ENCODE measurements around the gene RIC1. TPM values are rescaled to one million over a fixed set of nuclear protein-coding genes. Genes with fewer than 3 reads are reported as not detected.
A peak's percentile ranks its signal among the peaks of the same experiment; 100 is the strongest.

Gene RIC1
- total and polyA plus RNA-seq, 2 of the 13 experiments (the other 11 are each of a cell fraction or from before 2014, with no cell fraction given): 18.2 to 19.0 TPM

DNA sequence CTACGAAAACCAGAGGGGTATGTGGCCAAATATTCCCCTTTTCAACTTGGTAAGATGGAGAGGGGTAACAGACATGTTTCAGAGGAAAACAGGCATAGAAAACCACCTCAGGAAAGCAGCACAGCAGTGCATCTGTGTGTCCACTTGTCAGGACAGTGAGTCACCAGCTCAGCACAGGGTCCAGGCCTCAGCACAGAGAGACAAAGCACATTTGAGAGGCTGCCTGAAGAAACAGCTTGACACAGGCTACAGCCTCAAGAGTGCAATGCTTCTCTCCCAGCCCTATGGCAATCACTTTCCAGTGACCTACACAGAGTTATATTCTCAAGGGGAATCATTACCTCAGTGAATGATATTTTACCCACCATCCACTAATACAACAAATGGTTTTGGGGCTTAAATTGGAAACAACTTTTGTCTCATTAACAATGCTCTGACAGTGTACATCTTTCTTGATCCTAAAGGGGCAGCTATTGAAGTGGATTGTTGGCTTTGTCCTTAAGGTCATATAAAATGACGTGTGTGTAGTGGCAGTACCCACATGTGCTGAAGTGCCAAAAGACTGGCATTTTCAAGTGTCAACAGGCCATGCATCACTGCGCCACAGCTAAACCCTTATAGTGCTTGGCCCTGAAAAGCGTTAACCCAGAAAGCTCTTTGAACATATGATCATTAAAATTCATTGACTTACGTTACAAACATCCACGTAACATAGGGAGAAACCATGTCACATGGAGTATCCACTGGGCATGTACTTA lies 157.6 kb downstream of the RIC1 start:
- H3K9me3 ChIP-seq (ENCODE audit: low read length): no peaks in the 10 kb centered on the region
- H3K4me1 ChIP-seq (ENCODE audit: insufficient read depth, low read length): peaks cover 22% of the 10 kb centered on the region
- DNase-seq (ENCODE audit: low spot score) (no peak), ATAC-seq (peak; percentile 76), FAIRE-seq (no peak)
- WGBS (ENCODE audit: low lambda C conversion rate): 96% methylated on average over 6 of the region's 6 CpGs
- H3K79me2 ChIP-seq (ENCODE audit: insufficient read depth, low read length): peaks cover 9% of the 10 kb centered on the region
- peak; percentile 57 for TF ChIP-seq FOSL2 (CRISPR knock-in tag; IDR thresholded peaks at IDR 0.05)
- TF ChIP-seq ADNP (CRISPR knock-in tag; IDR thresholded peaks at IDR 0.05): no peak
- TF ChIP-seq RBM22 (optimal IDR thresholded peaks at IDR 0.05; ENCODE audit: low read length): peak; percentile 82
- no peak overlapping the region for H3K9ac ChIP-seq (ENCODE audit: insufficient read depth, low read depth, low read length)
- H3K4me2 ChIP-seq (ENCODE audit: low read depth, low read length): no peak overlapping the region
- BruUV-seq (replicated peaks): no TSS peak
- POLR2A ChIA-PET: no interaction called here
- no peaks in the 10 kb centered on the region for H4K20me1 ChIP-seq (ENCODE audit: insufficient read depth, low read length)
- intact Hi-C loops (cut with micrococcal nuclease; ENCODE audit: unreplicated experiment): no loop called here
- CTCF ChIA-PET (ENCODE audit: low intra/inter-chr PET ratio, low total read pairs): no interaction called here
- no peaks in the 10 kb centered on the region for H3K27me3 ChIP-seq (ENCODE audit: control insufficient read depth in 1 of 2, insufficient read depth in 2 of 2, low read length in 2 of 2)
- in situ Hi-C loops (cut with HindIII; ENCODE audit: extremely low pct_ligation_motif_present, low pct_unique_long_range_greater_than_20kb): no loop called here
- no peak overlapping the region for H3K4me3 ChIP-seq (replicated peaks in 1 of 3; ENCODE audit: insufficient read depth in 1 of 3, low read depth in 2 of 3, low read length in 3 of 3)
- no peak overlapping the region for H3K27ac ChIP-seq (ENCODE audit: extremely low read length, insufficient read depth, low read length)
- no peak overlapping the region for H2AFZ ChIP-seq (ENCODE audit: low read length)
- peaks cover 8 to 56% of the 10 kb centered on the region in 2 experiments for H3K36me3 ChIP-seq (replicated peaks in 1 of 2; ENCODE audit: control insufficient read depth in 1 of 2, insufficient read depth in 2 of 2, low read length in 2 of 2)

DNA sequence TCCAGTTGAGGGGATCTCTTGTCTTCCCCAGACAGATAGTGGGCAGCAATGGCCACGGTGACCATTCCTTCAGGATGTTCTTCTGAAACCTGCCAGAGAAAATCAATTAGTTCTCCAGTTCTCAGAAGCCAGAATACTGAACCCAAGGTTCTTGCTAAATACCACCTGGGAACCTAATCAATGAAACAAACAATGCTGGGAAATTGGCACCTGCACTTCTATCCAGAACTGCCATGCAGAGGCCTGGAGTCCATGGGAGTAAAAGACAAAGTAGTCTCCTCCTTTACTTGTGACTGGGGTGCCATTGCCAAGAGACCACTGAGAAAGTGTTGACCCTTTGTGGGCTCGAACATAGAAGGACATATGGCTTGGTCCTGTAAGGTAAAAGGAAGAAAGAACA lies 158.3 kb downstream of the RIC1 start:
- DNase-seq (ENCODE audit: low spot score) (no peak), ATAC-seq (no peak), FAIRE-seq (no peak)
- no peaks in the 10 kb centered on the region for H3K27me3 ChIP-seq (ENCODE audit: control insufficient read depth in 1 of 2, insufficient read depth in 2 of 2, low read length in 2 of 2)
- ChIA-PET POLR2A (no interaction called here), CTCF (ENCODE audit: low intra/inter-chr PET ratio, low total read pairs) (no interaction called here)
- no peak overlapping the region for H3K9ac ChIP-seq (ENCODE audit: insufficient read depth, low read depth, low read length)
- TF ChIP-seq TBX3 (IDR thresholded peaks at IDR 0.05; ENCODE audit: borderline replicate concordance) (no peak), KLF16 (CRISPR knock-in tag; IDR thresholded peaks at IDR 0.05) (no peak), ZSCAN29 (CRISPR knock-in tag; conservative IDR thresholded peaks at IDR 0.05) (no peak)
- TF ChIP-seq, protein P1, sequence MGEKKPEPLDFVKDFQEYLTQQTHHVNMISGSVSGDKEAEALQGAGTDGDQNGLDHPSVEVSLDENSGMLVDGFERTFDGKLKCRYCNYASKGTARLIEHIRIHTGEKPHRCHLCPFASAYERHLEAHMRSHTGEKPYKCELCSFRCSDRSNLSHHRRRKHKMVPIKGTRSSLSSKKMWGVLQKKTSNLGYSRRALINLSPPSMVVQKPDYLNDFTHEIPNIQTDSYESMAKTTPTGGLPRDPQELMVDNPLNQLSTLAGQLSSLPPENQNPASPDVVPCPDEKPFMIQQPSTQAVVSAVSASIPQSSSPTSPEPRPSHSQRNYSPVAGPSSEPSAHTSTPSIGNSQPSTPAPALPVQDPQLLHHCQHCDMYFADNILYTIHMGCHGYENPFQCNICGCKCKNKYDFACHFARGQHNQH (CRISPR knock-in tag; IDR thresholded peaks at IDR 0.05): no peak
- TF ChIP-seq, protein P2, sequence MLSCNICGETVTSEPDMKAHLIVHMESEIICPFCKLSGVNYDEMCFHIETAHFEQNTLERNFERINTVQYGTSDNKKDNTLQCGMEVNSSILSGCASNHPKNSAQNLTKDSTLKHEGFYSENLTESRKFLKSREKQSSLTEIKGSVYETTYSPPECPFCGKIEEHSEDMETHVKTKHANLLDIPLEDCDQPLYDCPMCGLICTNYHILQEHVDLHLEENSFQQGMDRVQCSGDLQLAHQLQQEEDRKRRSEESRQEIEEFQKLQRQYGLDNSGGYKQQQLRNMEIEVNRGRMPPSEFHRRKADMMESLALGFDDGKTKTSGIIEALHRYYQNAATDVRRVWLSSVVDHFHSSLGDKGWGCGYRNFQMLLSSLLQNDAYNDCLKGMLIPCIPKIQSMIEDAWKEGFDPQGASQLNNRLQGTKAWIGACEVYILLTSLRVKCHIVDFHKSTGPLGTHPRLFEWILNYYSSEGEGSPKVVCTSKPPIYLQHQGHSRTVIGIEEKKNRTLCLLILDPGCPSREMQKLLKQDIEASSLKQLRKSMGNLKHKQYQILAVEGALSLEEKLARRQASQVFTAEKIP (CRISPR knock-in tag; IDR thresholded peaks at IDR 0.05; ENCODE audit: borderline replicate concordance): no peak
- peaks cover 9% of the 10 kb centered on the region for H3K79me2 ChIP-seq (ENCODE audit: insufficient read depth, low read length)
- intact Hi-C loops (cut with micrococcal nuclease; ENCODE audit: unreplicated experiment) (no loop called here), in situ Hi-C loops (cut with HindIII; ENCODE audit: extremely low pct_ligation_motif_present, low pct_unique_long_range_greater_than_20kb) (no loop called here)
- peaks cover 15% of the 10 kb centered on the region for H3K4me1 ChIP-seq (ENCODE audit: insufficient read depth, low read length)
- no peak overlapping the region for H3K27ac ChIP-seq (ENCODE audit: extremely low read length, insufficient read depth, low read length)
- no peaks in the 10 kb centered on the region for H4K20me1 ChIP-seq (ENCODE audit: insufficient read depth, low read length)
- H3K36me3 ChIP-seq (replicated peaks in 1 of 2; ENCODE audit: control insufficient read depth in 1 of 2, insufficient read depth in 2 of 2, low read length in 2 of 2): peaks cover 8 to 58% of the 10 kb centered on the region in 2 experiments
- no peak overlapping the region for H2AFZ ChIP-seq (ENCODE audit: low read length)
- no peaks in the 10 kb centered on the region for H3K9me3 ChIP-seq (ENCODE audit: low read length)
- 100% methylated on average over 2 of the region's 2 CpGs for WGBS (ENCODE audit: low lambda C conversion rate)
- H3K4me2 ChIP-seq (ENCODE audit: low read depth, low read length): no peak overlapping the region
- H3K4me3 ChIP-seq (replicated peaks in 1 of 3; ENCODE audit: insufficient read depth in 1 of 3, low read depth in 2 of 3, low read length in 3 of 3): no peak overlapping the region
- no TSS peak for BruUV-seq (replicated peaks)
